ENCODE results near the gene FCHSD1. TPM values are rescaled to one million over a fixed set of nuclear protein-coding genes. Genes with fewer than 3 reads are reported as not detected.

Gene FCHSD1
- total RNA-seq, 1 experiment from 2014 or later, result 8.5 TPM

Other genes with a start within 250 kb of the FCHSD1 start
- 0.88 and 1.1 TPM in 2 replicates for gene PCDHGA9, start 248.6 kb downstream of the FCHSD1 start, total RNA-seq (2014; rRNA removed; shearing (Covaris generic))
- 0.84 and 0.88 TPM in 2 replicates for gene PCDHGB6, start 243.4 kb downstream of the FCHSD1 start, total RNA-seq (2014; rRNA removed; shearing (Covaris generic))
- 0.78 and 0.84 TPM in 2 replicates for gene PCDHGA10, start 238.4 kb downstream of the FCHSD1 start, total RNA-seq (2014; rRNA removed; shearing (Covaris generic))
- gene PCDHGB7, start 233.7 kb downstream of the FCHSD1 start, total RNA-seq (2014; rRNA removed; shearing (Covaris generic)), result 0.29 and 0.48 TPM in 2 replicates
- 7.0 and 8.1 TPM in 2 replicates for gene PCDHGA11, start 230.4 kb downstream of the FCHSD1 start, total RNA-seq (2014; rRNA removed; shearing (Covaris generic))
- gene PCDHGA12, start 220.9 kb downstream of the FCHSD1 start, total RNA-seq (2014; rRNA removed; shearing (Covaris generic)), result 19.9 and 23.5 TPM in 2 replicates
- gene PCDHGC3, start 175.5 kb downstream of the FCHSD1 start, total RNA-seq (2014; rRNA removed; shearing (Covaris generic)), result 75.6 and 81.8 TPM in 2 replicates
- gene PCDHGC4, start 166.4 kb downstream of the FCHSD1 start, total RNA-seq (2014; rRNA removed; shearing (Covaris generic)), result 0.78 and 1.1 TPM in 2 replicates
- 1.1 and 1.2 TPM in 2 replicates for gene PCDHGC5, start 162.3 kb downstream of the FCHSD1 start, total RNA-seq (2014; rRNA removed; shearing (Covaris generic))
- 29.1 and 40.1 TPM in 2 replicates for gene DIAPH1, start 32.4 kb downstream of the FCHSD1 start, total RNA-seq (2014; rRNA removed; shearing (Covaris generic))
- 43.9 and 52.4 TPM in 2 replicates for gene HDAC3, start 14.6 kb downstream of the FCHSD1 start, total RNA-seq (2014; rRNA removed; shearing (Covaris generic))
- gene RELL2, start 14.4 kb downstream of the FCHSD1 start, total RNA-seq (2014; rRNA removed; shearing (Covaris generic)), result 2.8 and 5.2 TPM in 2 replicates
- 5.3 and 5.4 TPM in 2 replicates for gene ARAP3, start 30.8 kb upstream of the FCHSD1 start, total RNA-seq (2014; rRNA removed; shearing (Covaris generic))
- 1.6 and 2.2 TPM in 2 replicates for gene PCDH1, start 227.0 kb upstream of the FCHSD1 start, total RNA-seq (2014; rRNA removed; shearing (Covaris generic))

Data from RPMI7951 (cell line).